ENCODE data around the gene CCNB1. TPM values are rescaled to one million over a fixed set of nuclear protein-coding genes. Genes with fewer than 3 reads are reported as not detected.

CCNB1 gene
- polyA plus RNA-seq, 1 donor (not counting 4 experiments of a cell fraction or from before 2014, with no cell fraction given) = 126 TPM

DNA sequence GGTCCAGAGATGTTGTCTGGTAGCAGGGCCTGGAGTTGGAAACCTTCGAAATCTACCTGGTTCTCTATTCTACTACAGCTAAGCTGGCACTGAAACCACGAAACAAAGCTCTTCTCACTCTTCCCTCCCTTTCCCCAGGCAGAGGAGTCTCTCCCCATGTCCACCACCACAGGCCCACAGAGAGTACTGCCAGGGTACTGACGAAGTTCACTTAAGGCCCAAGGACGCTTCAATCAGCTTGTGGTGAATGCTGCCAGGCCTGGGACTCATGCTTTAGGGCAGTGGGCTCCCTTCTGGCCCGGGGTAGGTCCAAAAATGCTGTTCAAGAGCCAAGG, 17.3 kb upstream of the CCNB1 start:
- no peak overlapping the region for H3K4me2 ChIP-seq (ENCODE audit: control insufficient read depth, extremely low read depth, insufficient read depth, low read depth, low read length)
- no peak for DNase-seq (ENCODE audit: low read depth, low spot score)
- no peaks in the 10 kb centered on the region for H3K36me3 ChIP-seq (ENCODE audit: control insufficient read depth in 2 of 2, extremely low read depth in 1 of 2, insufficient read depth in 2 of 2, low read length in 2 of 2)
- dilution Hi-C loops (cut with MboI; ENCODE audit: extremely low pct_ligation_motif_present, low sequenced_read_pairs) = no loop called here
- H2AFZ ChIP-seq (ENCODE audit: control insufficient read depth, low read length) = no peak overlapping the region
- no peak overlapping the region for H3K27ac ChIP-seq (ENCODE audit: control insufficient read depth, insufficient read depth, low read length)
- H4K20me1 ChIP-seq (ENCODE audit: control insufficient read depth, extremely low read depth, insufficient read depth, low read length) = no peaks in the 10 kb centered on the region
- FAIRE-seq = no peak
- H3K9me3 ChIP-seq (ENCODE audit: control insufficient read depth, low read depth, low read length) = no peaks in the 10 kb centered on the region
- no peak overlapping the region for H3K9ac ChIP-seq (ENCODE audit: control insufficient read depth, extremely low read depth, insufficient read depth, low read length)
- H3K4me1 ChIP-seq (ENCODE audit: control insufficient read depth, extremely low read depth, insufficient read depth, low read length) = peaks cover 6% of the 10 kb centered on the region
- H3K4me3 ChIP-seq (ENCODE audit: control insufficient read depth in 2 of 3, extremely low read depth in 1 of 3, insufficient read depth in 2 of 3, low read depth in 1 of 3, low read length in 3 of 3) = no peak overlapping the region
- H3K79me2 ChIP-seq (ENCODE audit: control insufficient read depth, insufficient read depth, low read length) = no peaks in the 10 kb centered on the region
- TF ChIP-seq EZH2 (IDR thresholded peaks at IDR 0.05; ENCODE audit: low read length) = no peak
- TF ChIP-seq, protein P1, sequence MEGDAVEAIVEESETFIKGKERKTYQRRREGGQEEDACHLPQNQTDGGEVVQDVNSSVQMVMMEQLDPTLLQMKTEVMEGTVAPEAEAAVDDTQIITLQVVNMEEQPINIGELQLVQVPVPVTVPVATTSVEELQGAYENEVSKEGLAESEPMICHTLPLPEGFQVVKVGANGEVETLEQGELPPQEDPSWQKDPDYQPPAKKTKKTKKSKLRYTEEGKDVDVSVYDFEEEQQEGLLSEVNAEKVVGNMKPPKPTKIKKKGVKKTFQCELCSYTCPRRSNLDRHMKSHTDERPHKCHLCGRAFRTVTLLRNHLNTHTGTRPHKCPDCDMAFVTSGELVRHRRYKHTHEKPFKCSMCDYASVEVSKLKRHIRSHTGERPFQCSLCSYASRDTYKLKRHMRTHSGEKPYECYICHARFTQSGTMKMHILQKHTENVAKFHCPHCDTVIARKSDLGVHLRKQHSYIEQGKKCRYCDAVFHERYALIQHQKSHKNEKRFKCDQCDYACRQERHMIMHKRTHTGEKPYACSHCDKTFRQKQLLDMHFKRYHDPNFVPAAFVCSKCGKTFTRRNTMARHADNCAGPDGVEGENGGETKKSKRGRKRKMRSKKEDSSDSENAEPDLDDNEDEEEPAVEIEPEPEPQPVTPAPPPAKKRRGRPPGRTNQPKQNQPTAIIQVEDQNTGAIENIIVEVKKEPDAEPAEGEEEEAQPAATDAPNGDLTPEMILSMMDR (optimal IDR thresholded peaks at IDR 0.05 in 1 of 3, IDR thresholded peaks at IDR 0.05 in 1 of 3, conservative IDR thresholded peaks at IDR 0.05 in 1 of 3; ENCODE audit: extremely low read depth in 1 of 3, insufficient read depth in 2 of 3, low read length in 3 of 3) = no peak
- H3K9me1 ChIP-seq (ENCODE audit: control insufficient read depth, extremely low read depth, insufficient read depth, low read length) = no peaks in the 10 kb centered on the region
- no peaks in the 10 kb centered on the region for H3K27me3 ChIP-seq (ENCODE audit: control insufficient read depth, extremely low read depth, insufficient read depth, low read length)

GRCh38 chr5:69152731-69153130, 14.2 kb upstream of the CCNB1 start:
- no peaks in the 10 kb centered on the region for H3K36me3 ChIP-seq (ENCODE audit: control insufficient read depth in 2 of 2, extremely low read depth in 1 of 2, insufficient read depth in 2 of 2, low read length in 2 of 2)
- H3K27me3 ChIP-seq (ENCODE audit: control insufficient read depth, extremely low read depth, insufficient read depth, low read length) = no peaks in the 10 kb centered on the region
- DNase-seq (ENCODE audit: low read depth, low spot score) = no peak
- H3K4me2 ChIP-seq (ENCODE audit: control insufficient read depth, extremely low read depth, insufficient read depth, low read depth, low read length) = no peak overlapping the region
- H3K9me1 ChIP-seq (ENCODE audit: control insufficient read depth, extremely low read depth, insufficient read depth, low read length) = no peaks in the 10 kb centered on the region
- TF ChIP-seq, protein P1 (optimal IDR thresholded peaks at IDR 0.05 in 1 of 3, IDR thresholded peaks at IDR 0.05 in 1 of 3, conservative IDR thresholded peaks at IDR 0.05 in 1 of 3; ENCODE audit: extremely low read depth in 1 of 3, insufficient read depth in 2 of 3, low read length in 3 of 3) = no peak
- no peak for TF ChIP-seq EZH2 (IDR thresholded peaks at IDR 0.05; ENCODE audit: low read length)
- dilution Hi-C loops (cut with MboI; ENCODE audit: extremely low pct_ligation_motif_present, low sequenced_read_pairs) = no loop called here
- no peak for FAIRE-seq
- H3K79me2 ChIP-seq (ENCODE audit: control insufficient read depth, insufficient read depth, low read length) = no peaks in the 10 kb centered on the region
- H3K9me3 ChIP-seq (ENCODE audit: control insufficient read depth, low read depth, low read length) = no peaks in the 10 kb centered on the region
- no peak overlapping the region for H3K27ac ChIP-seq (ENCODE audit: control insufficient read depth, insufficient read depth, low read length)
- no peak overlapping the region for H2AFZ ChIP-seq (ENCODE audit: control insufficient read depth, low read length)
- peaks cover 6% of the 10 kb centered on the region for H3K4me1 ChIP-seq (ENCODE audit: control insufficient read depth, extremely low read depth, insufficient read depth, low read length)
- H3K9ac ChIP-seq (ENCODE audit: control insufficient read depth, extremely low read depth, insufficient read depth, low read length) = no peak overlapping the region
- H4K20me1 ChIP-seq (ENCODE audit: control insufficient read depth, extremely low read depth, insufficient read depth, low read length) = no peaks in the 10 kb centered on the region
- no peak overlapping the region for H3K4me3 ChIP-seq (ENCODE audit: control insufficient read depth in 2 of 3, extremely low read depth in 1 of 3, insufficient read depth in 2 of 3, low read depth in 1 of 3, low read length in 3 of 3)

All from keratinocyte (primary cell).